Ramos (cell line): Measurements from ENCODE around the gene KCNIP3.

Source experiments
- in situ Hi-C: fragments of 300-500 bp; cut with MboI; formaldehyde crosslinking; loops from one replicate; pipeline ENCODE4 v1.14.3; 2022; ENCODE audit warnings: low sequenced_read_pairs; ENCODE audit not compliant: unreplicated experiment

KCNIP3 gene

GRCh38 chr2:95380280-95380679 is 83.1 kb downstream of the KCNIP3 start:
- in situ Hi-C loops: no loop called here

GRCh38 chr2:95380731-95381130 is 83.6 kb downstream of the KCNIP3 start:
- in situ Hi-C loops: no loop called here

GRCh38 chr2:95381212-95382191 is 84.4 kb downstream of the KCNIP3 start:
- in situ Hi-C loops: no loop called here

GRCh38 chr2:95382192-95382591 is 85.0 kb downstream of the KCNIP3 start:
- in situ Hi-C loops: no loop called here

- in situ Hi-C loops: no loop called here
These were observed 85.8 kb downstream of the KCNIP3 start for GRCh38 chr2:95382686-95383634.

- in situ Hi-C loops: no loop called here
These were observed 86.5 kb downstream of the KCNIP3 start for GRCh38 chr2:95383635-95384027.

- in situ Hi-C loops: no loop called here
These were observed 87.9 kb downstream of the KCNIP3 start for GRCh38 chr2:95384854-95385569.

- in situ Hi-C loops: no loop called here
These were observed 88.4 kb downstream of the KCNIP3 start for GRCh38 chr2:95385570-95385984.

- in situ Hi-C loops: no loop called here
These were observed 88.9 kb downstream of the KCNIP3 start for GRCh38 chr2:95386031-95386430.

GRCh38 chr2:95387358-95387757 is 90.2 kb downstream of the KCNIP3 start:
- in situ Hi-C loops: no loop called here

- in situ Hi-C loops: no loop called here
These were observed 91.0 kb downstream of the KCNIP3 start for GRCh38 chr2:95388091-95388692.

GRCh38 chr2:95388856-95389244 is 91.7 kb downstream of the KCNIP3 start:
- in situ Hi-C loops: no loop called here

- in situ Hi-C loops: no loop called here
These were observed 92.3 kb downstream of the KCNIP3 start for GRCh38 chr2:95389245-95390119.

GRCh38 chr2:95390272-95390880 is 93.2 kb downstream of the KCNIP3 start:
- in situ Hi-C loops: no loop called here

- in situ Hi-C loops: no loop called here
These were observed 93.8 kb downstream of the KCNIP3 start for GRCh38 chr2:95390881-95391321.

GRCh38 chr2:95391641-95392310 is 94.6 kb downstream of the KCNIP3 start:
- in situ Hi-C loops: no loop called here

- in situ Hi-C loops: no loop called here
These were observed 95.2 kb downstream of the KCNIP3 start for GRCh38 chr2:95392320-95392719.
